ENCODE measurements around the gene NRXN3.

NRXN3 gene

GRCh38 chr14:78872837-78873236, 702.7 kb downstream of the NRXN3 start:
- no peak for TF ChIP-seq CTCF (IDR thresholded peaks at IDR 0.05; ENCODE audit: insufficient read depth, low read depth, low read length, missing control alignments)
- DNase-seq (ENCODE audit: low read depth): no peak
- H3K4me3 ChIP-seq (ENCODE audit: low read depth, low read length): no peak overlapping the region

- DNase-seq (ENCODE audit: low read depth): no peak
- TF ChIP-seq CTCF (IDR thresholded peaks at IDR 0.05; ENCODE audit: insufficient read depth, low read depth, low read length, missing control alignments): no peak
- no peak overlapping the region for H3K4me3 ChIP-seq (ENCODE audit: low read depth, low read length)
Measured at GRCh38 chr14:78873581-78873980, 703.4 kb downstream of the NRXN3 start.

- no peak for TF ChIP-seq CTCF (IDR thresholded peaks at IDR 0.05; ENCODE audit: insufficient read depth, low read depth, low read length, missing control alignments)
- no peak overlapping the region for H3K4me3 ChIP-seq (ENCODE audit: low read depth, low read length)
- no peak for DNase-seq (ENCODE audit: low read depth)
Measured at GRCh38 chr14:78875049-78875448, 704.9 kb downstream of the NRXN3 start.

- no peak for DNase-seq (ENCODE audit: low read depth)
- TF ChIP-seq CTCF (IDR thresholded peaks at IDR 0.05; ENCODE audit: insufficient read depth, low read depth, low read length, missing control alignments): no peak
- no peak overlapping the region for H3K4me3 ChIP-seq (ENCODE audit: low read depth, low read length)
Measured at GRCh38 chr14:78885884-78886283, 715.7 kb downstream of the NRXN3 start.

- no peak overlapping the region for H3K4me3 ChIP-seq (ENCODE audit: low read depth, low read length)
- DNase-seq (ENCODE audit: low read depth): no peak
- TF ChIP-seq CTCF (IDR thresholded peaks at IDR 0.05; ENCODE audit: insufficient read depth, low read depth, low read length, missing control alignments): no peak
Measured at GRCh38 chr14:78897443-78897842, 727.3 kb downstream of the NRXN3 start.

GRCh38 chr14:78902010-78902623, 731.9 kb downstream of the NRXN3 start:
- DNase-seq (ENCODE audit: low read depth): peak; percentile 47
- TF ChIP-seq CTCF (IDR thresholded peaks at IDR 0.05; ENCODE audit: insufficient read depth, low read depth, low read length, missing control alignments): peak; percentile 63
- no peak overlapping the region for H3K4me3 ChIP-seq (ENCODE audit: low read depth, low read length)

- DNase-seq (ENCODE audit: low read depth): no peak
- TF ChIP-seq CTCF (IDR thresholded peaks at IDR 0.05; ENCODE audit: insufficient read depth, low read depth, low read length, missing control alignments): no peak
- no peak overlapping the region for H3K4me3 ChIP-seq (ENCODE audit: low read depth, low read length)
Measured at GRCh38 chr14:78904094-78904493, 733.9 kb downstream of the NRXN3 start.
